Right lobe of liver (tissue), 6 donors: Measurements from ENCODE around the gene DTHD1. TPM values are rescaled to one million over a fixed set of nuclear protein-coding genes. Genes with fewer than 3 reads are reported as not detected.

Experiments used
- ATAC-seq, 4 donors: fragments of 200-7000 bp; cut with Tn5 transposase; one replicate each; pipeline ENCODE4 v1.9.1; 2020; ENCODE audit warnings: mild to moderate bottlenecking in 4 of 4, moderate library complexity in 4 of 4
- DNase-seq, 3 donors: peaks; one replicate each; pipeline ENCODE4 v3.0.0-alpha.2; 2020
- H3K27ac ChIP-seq, 3 donors: fragments of 200-600 bp; one replicate each; pipeline ENCODE4 v1.8.0; 2022
- H3K27me3 ChIP-seq, 2 donors: fragments of 200-600 bp; one replicate each; pipeline ENCODE4 v1.8.0; 2022
- H3K36me3 ChIP-seq, 4 donors: fragments of 200-600 bp; sonication (generic) in 1 of 4; one replicate each; pipeline versions ENCODE4 v1.5.1 to v1.8.0; 2017 to 2022; ENCODE audit warnings: control low read depth in 1 of 4
- H3K4me1 ChIP-seq, 4 donors: fragments of 200-600 bp; sonication (generic) in 1 of 4; one replicate each; pipeline versions ENCODE4 v1.5.1 to v1.8.0; 2017 to 2022; ENCODE audit warnings: control low read depth in 1 of 4
- H3K4me3 ChIP-seq, 3 donors: fragments of 200-600 bp; one replicate each; pipeline ENCODE4 v1.8.0; 2022
- H3K9me3 ChIP-seq, 4 donors: fragments of 200-600 bp; sonication (generic) in 1 of 4; one replicate each; pipeline versions ENCODE4 v1.5.1 to v1.8.0; 2017 to 2022; ENCODE audit warnings: control low read depth in 1 of 4
- POLR2A ChIP-seq: fragments of 450-650 bp; IDR thresholded peaks from one replicate; pipeline ENCODE4 v1.6.1; 2017; ENCODE audit warnings: antibody characterized with exemption, mild to moderate bottlenecking
- WGBS: methylation state at CpG from one replicate; pipeline ENCODE4 v1.1.6; 2018; ENCODE audit warnings: low coverage, low lambda C conversion rate; ENCODE audit not compliant: insufficient coverage; ENCODE audit errors: missing lambda C conversion rate; 5-methylcytosine and 5-hydroxymethylcytosine counted together
- intact Hi-C, 2 donors: fragments of 100-400 bp; cut with DNase I; formaldehyde crosslinking; loops; one replicate each; pipeline versions ENCODE4 v1.11.2 to v1.14.1; 2022
- total RNA-seq, 6 experiments: library from RNA; depleted of rRNA in 2 of 6; stranded (reverse); fragments of >200 nt in 2 of 6; fragmentation: NEBNext Ultra II Directional in 3 of 6; extraction: Animal tissue kit (Norgen Biotek cat#: 25700) in 3 of 6; gene quantifications; one replicate each; pipeline versions ENCODE4 v1.1.0 to v1.2.4, GENCODE V29; 2016 to 2023
- TF ChIP-seq, protein P1 (sequence below), 4 donors: fragments of 200-600 bp in 3 of 4; fragments of 450-650 bp in 1 of 4; IDR thresholded peaks; one replicate each; pipeline versions ENCODE4 v1.5.1 to v1.8.0; 2016 to 2022; ENCODE audit warnings: antibody characterized with exemption in 4 of 4, mild to moderate bottlenecking in 2 of 4
- donor health status: DM: no; HTN: yes; CAD: no.
- donor health status: DM: no; HTN: no; CAD: no.
- donor health status: DM: no; HTN: no; CAD: no.
- donor health status: DM: no; HTN: yes; CAD: no.
- donor health status: DM: no; HTN: yes; CAD: no.

Gene DTHD1
- total RNA-seq, 6 experiments from 2014 or later, result 0.07 to 0.12 (median 0.12) TPM; not detected in 2

DNA sequence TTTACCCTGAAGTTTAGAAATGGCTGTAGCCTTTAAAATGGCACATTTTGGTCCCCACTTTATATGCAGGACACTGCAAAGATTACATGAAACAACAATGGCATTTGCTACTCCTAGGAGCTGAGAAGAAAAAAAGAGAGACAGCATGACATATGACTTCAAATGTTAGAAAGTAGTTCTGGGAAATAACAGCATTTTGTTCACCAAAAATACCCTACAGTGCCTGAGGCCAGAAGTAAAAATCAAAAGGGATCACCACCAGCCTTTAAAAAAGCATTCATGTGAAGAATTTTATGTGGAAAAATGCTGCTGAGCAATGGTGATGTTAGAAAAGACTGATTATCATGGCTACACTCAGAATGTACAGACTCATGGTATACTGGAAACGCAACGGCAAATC is 110.0 kb downstream of the DTHD1 start:
- Histone ChIP-seq H3K27me3 (no peaks in the 10 kb centered on the region), H3K27ac (no peak overlapping the region), H3K36me3 (no peaks in the 10 kb centered on the region), H3K4me3 (no peak overlapping the region), H3K4me1 (no peaks in the 10 kb centered on the region), H3K9me3 (no peaks in the 10 kb centered on the region)
- ATAC-seq (no peak), DNase-seq (no peak)
- intact Hi-C loops, result no loop called here
- 65% methylated on average over 2 of the region's 2 CpGs for WGBS
- TF ChIP-seq, protein P1, sequence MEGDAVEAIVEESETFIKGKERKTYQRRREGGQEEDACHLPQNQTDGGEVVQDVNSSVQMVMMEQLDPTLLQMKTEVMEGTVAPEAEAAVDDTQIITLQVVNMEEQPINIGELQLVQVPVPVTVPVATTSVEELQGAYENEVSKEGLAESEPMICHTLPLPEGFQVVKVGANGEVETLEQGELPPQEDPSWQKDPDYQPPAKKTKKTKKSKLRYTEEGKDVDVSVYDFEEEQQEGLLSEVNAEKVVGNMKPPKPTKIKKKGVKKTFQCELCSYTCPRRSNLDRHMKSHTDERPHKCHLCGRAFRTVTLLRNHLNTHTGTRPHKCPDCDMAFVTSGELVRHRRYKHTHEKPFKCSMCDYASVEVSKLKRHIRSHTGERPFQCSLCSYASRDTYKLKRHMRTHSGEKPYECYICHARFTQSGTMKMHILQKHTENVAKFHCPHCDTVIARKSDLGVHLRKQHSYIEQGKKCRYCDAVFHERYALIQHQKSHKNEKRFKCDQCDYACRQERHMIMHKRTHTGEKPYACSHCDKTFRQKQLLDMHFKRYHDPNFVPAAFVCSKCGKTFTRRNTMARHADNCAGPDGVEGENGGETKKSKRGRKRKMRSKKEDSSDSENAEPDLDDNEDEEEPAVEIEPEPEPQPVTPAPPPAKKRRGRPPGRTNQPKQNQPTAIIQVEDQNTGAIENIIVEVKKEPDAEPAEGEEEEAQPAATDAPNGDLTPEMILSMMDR (IDR thresholded peaks at IDR 0.05), result no peak
- TF ChIP-seq POLR2A, result no peak

GRCh38 chr4:36392024-36392423 is 110.6 kb downstream of the DTHD1 start:
- intact Hi-C loops, result no loop called here

GRCh38 chr4:36392916-36393315 is 111.5 kb downstream of the DTHD1 start:
- 67% methylated on average over 4 of the region's 4 CpGs for WGBS
- H3K4me3 ChIP-seq, result no peak overlapping the region
- no peaks in the 10 kb centered on the region for H3K27me3 ChIP-seq
- TF ChIP-seq POLR2A, result no peak
- TF ChIP-seq, protein P1 (IDR thresholded peaks at IDR 0.05), result no peak
- no peaks in the 10 kb centered on the region for H3K9me3 ChIP-seq
- intact Hi-C loops, result no loop called here
- no peak overlapping the region for H3K27ac ChIP-seq
- ATAC-seq (no peak), DNase-seq (no peak)
- H3K4me1 ChIP-seq, result no peaks in the 10 kb centered on the region
- no peaks in the 10 kb centered on the region for H3K36me3 ChIP-seq

More at GRCh38 chr4:36392024-36392423, 110.6 kb downstream of the DTHD1 start:
- 43% methylated on average over 1 of the region's 1 CpG for WGBS
- no peaks in the 10 kb centered on the region for H3K36me3 ChIP-seq
- no peak overlapping the region for H3K27ac ChIP-seq
- no peak for ATAC-seq
- H3K9me3 ChIP-seq, result no peaks in the 10 kb centered on the region
- H3K27me3 ChIP-seq, result no peaks in the 10 kb centered on the region
- DNase-seq, result no peak
- no peaks in the 10 kb centered on the region for H3K4me1 ChIP-seq
- H3K4me3 ChIP-seq, result no peak overlapping the region
- TF ChIP-seq POLR2A, result no peak
- TF ChIP-seq, protein P1 (IDR thresholded peaks at IDR 0.05), result no peak

Other genes starting within 250 kb of the DTHD1 start
- gene ARAP2, start 37.1 kb upstream of the DTHD1 start, total RNA-seq, result 10 to 100 TPM in 3 of 6 experiments, 1 to 10 TPM in 3; 6.4 to 15.4 (median 10.2) TPM